Lower leg skin (tissue), 4 donors: ENCODE results near the gene RYK. TPM values are rescaled to one million over a fixed set of nuclear protein-coding genes. Genes with fewer than 3 reads are reported as not detected.

Experiments
- DNase-seq, 2 donors: peaks; one replicate each; pipeline ENCODE4 v3.0.0-alpha.2; 2019; ENCODE audit warnings: low spot score in 2 of 2
- H3K4me3 ChIP-seq: fragments of 200-600 bp; sonication (generic); 2 replicates; pipeline ENCODE4 v1.5.1; 2017; ENCODE audit warnings: mild to moderate bottlenecking, low read depth; ENCODE audit not compliant: poor library complexity, severe bottlenecking
- POLR2A ChIP-seq, 2 donors: fragments of 450-650 bp; IDR thresholded peaks; one replicate each; pipeline ENCODE4 v1.6.1; 2016 to 2017; ENCODE audit warnings: antibody characterized with exemption in 2 of 2, mild to moderate bottlenecking in 1 of 2, moderate library complexity in 1 of 2
- WGBS, 2 donors: methylation state at CpG; one replicate each; pipeline ENCODE4 v1.1.5; 2018; 5-methylcytosine and 5-hydroxymethylcytosine counted together
- intact Hi-C: fragments of 100-400 bp; cut with DNase I; formaldehyde crosslinking; loops from one replicate; pipeline ENCODE4 v1.15.0; 2023; ENCODE audit warnings: low total_unique reads
- total RNA-seq, 4 donors: library from RNA; depleted of rRNA; stranded (reverse); fragments of >200 nt; gene quantifications; one replicate each; pipeline ENCODE4 v1.1.0, GENCODE V29; 2016
- TF ChIP-seq, protein P1 (sequence below), 3 donors: fragments of 450-650 bp; IDR thresholded peaks; one replicate each; pipeline ENCODE4 v1.5.1; 2016; ENCODE audit warnings: antibody characterized with exemption in 3 of 3, mild to moderate bottlenecking in 3 of 3, moderate library complexity in 2 of 3

Gene RYK
- total RNA-seq, 4 donors from 2014 or later = 44.8 to 66.7 (median 56.6) TPM

GRCh38 chr3:134198414-134198813 lies 52.2 kb downstream of the RYK start:
- no peak overlapping the region for H3K4me3 ChIP-seq
- TF ChIP-seq, protein P1, sequence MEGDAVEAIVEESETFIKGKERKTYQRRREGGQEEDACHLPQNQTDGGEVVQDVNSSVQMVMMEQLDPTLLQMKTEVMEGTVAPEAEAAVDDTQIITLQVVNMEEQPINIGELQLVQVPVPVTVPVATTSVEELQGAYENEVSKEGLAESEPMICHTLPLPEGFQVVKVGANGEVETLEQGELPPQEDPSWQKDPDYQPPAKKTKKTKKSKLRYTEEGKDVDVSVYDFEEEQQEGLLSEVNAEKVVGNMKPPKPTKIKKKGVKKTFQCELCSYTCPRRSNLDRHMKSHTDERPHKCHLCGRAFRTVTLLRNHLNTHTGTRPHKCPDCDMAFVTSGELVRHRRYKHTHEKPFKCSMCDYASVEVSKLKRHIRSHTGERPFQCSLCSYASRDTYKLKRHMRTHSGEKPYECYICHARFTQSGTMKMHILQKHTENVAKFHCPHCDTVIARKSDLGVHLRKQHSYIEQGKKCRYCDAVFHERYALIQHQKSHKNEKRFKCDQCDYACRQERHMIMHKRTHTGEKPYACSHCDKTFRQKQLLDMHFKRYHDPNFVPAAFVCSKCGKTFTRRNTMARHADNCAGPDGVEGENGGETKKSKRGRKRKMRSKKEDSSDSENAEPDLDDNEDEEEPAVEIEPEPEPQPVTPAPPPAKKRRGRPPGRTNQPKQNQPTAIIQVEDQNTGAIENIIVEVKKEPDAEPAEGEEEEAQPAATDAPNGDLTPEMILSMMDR (IDR thresholded peaks at IDR 0.05) = no peak
- no peak for TF ChIP-seq POLR2A (IDR thresholded peaks at IDR 0.05)
- no peak for DNase-seq
- 91 to 100% methylated on average over 2 of the region's 2 CpGs for WGBS, 2 donors
- intact Hi-C loops = no loop called here

- no peak overlapping the region for H3K4me3 ChIP-seq
- 2 to 13% methylated on average over 2 of the region's 2 CpGs for WGBS, 2 donors
- DNase-seq = no peak
- intact Hi-C loops = no loop called here
- TF ChIP-seq POLR2A (IDR thresholded peaks at IDR 0.05) = no peak
These were observed 52.9 kb downstream of the RYK start for GRCh38 chr3:134197681-134198261.

- TF ChIP-seq, protein P1 (IDR thresholded peaks at IDR 0.05) = no peak
- no peak for TF ChIP-seq POLR2A (IDR thresholded peaks at IDR 0.05)
- no peak for DNase-seq
- WGBS, 2 donors = 86 to 90% methylated on average over 2 of the region's 2 CpGs
- intact Hi-C loops = no loop called here
- no peak overlapping the region for H3K4me3 ChIP-seq
These were observed 56.4 kb downstream of the RYK start for GRCh38 chr3:134194247-134194646.

DNA sequence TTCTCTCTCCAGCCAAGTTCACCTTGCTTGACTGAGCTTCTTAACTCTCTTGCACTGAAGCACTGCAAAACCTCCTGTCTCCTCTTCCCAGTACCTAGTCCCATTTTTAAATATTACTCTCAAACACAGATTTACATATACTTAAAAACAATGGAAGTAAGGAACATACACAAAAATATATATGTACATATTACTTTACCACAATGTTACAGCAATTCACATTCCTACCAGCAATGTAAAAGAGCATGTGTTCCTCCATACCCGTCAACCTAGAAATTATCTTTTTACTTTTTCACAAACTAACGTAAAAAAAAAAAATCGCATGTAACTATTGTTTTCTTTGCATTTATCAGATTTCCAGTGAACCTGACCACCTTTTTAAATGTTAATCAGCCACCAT lies 60.4 kb downstream of the RYK start:
- no peak for TF ChIP-seq POLR2A (IDR thresholded peaks at IDR 0.05)
- TF ChIP-seq, protein P1 (IDR thresholded peaks at IDR 0.05) = no peak
- WGBS, 2 donors = 95 to 96% methylated on average over 3 of the region's 3 CpGs
- no peak overlapping the region for H3K4me3 ChIP-seq
- intact Hi-C loops = no loop called here
- DNase-seq = no peak

GRCh38 chr3:134189849-134190248 lies 60.8 kb downstream of the RYK start:
- intact Hi-C loops = no loop called here
- TF ChIP-seq POLR2A (IDR thresholded peaks at IDR 0.05) = no peak
- TF ChIP-seq, protein P1 (IDR thresholded peaks at IDR 0.05) = no peak
- no peak overlapping the region for H3K4me3 ChIP-seq
- no peak for DNase-seq

GRCh38 chr3:134186391-134186790 lies 64.3 kb downstream of the RYK start:
- WGBS, 2 donors = 89 to 95% methylated on average over 3 of the region's 3 CpGs
- TF ChIP-seq POLR2A (IDR thresholded peaks at IDR 0.05) = no peak
- TF ChIP-seq, protein P1 (IDR thresholded peaks at IDR 0.05) = no peak
- DNase-seq = no peak
- intact Hi-C loops = no loop called here
- H3K4me3 ChIP-seq = no peak overlapping the region
